Adrenal gland (tissue), 12 donors: Measurements from ENCODE around the gene G6PD. TPM values are rescaled to one million over a fixed set of nuclear protein-coding genes. Genes with fewer than 3 reads are reported as not detected.

Source experiments
- DNase-seq, 7 donors: peaks; one replicate each; pipeline ENCODE4 v3.0.0-alpha.2; 2019 to 2020
- H3K27ac ChIP-seq, 5 donors: fragments of 200-600 bp; sonication (generic) in 4 of 5; 1 replicate in 3 of 5; 2 replicates in 2 of 5; pipeline versions ENCODE4 v1.5.1 to v1.8.0; 2016 to 2020; ENCODE audit warnings: mild to moderate bottlenecking in 1 of 5
- H3K27me3 ChIP-seq: fragments of 200-600 bp; 2 replicates; pipeline ENCODE4 v1.8.0; 2021
- H3K36me3 ChIP-seq, 2 donors: fragments of 200-600 bp; replicated peaks in 1 of 2; 1 replicate in 1 of 2; 2 replicates in 1 of 2; pipeline versions ENCODE4 v1.5.1 to v1.8.0; 2018 to 2022
- H3K4me1 ChIP-seq, 2 donors: fragments of 200-600 bp; replicated peaks in 1 of 2; 1 replicate in 1 of 2; 2 replicates in 1 of 2; pipeline versions ENCODE4 v1.5.1 to v1.8.0; 2018 to 2021
- H3K4me3 ChIP-seq, 4 donors: fragments of 200-600 bp; sonication (generic) in 3 of 4; one replicate each; pipeline ENCODE4 v1.5.1; 2016 to 2018
- H3K9me3 ChIP-seq, 3 donors: fragments of 200-600 bp; sonication (generic) in 1 of 3; replicated peaks in 1 of 3; 1 replicate in 2 of 3; 2 replicates in 1 of 3; pipeline versions ENCODE4 v1.5.1 to v1.8.0; 2016 to 2021
- CTCF ChIP-seq, 6 experiments: fragments of 450-650 bp in 4 of 6; fragments of 200-600 bp in 2 of 6; sonication (generic) in 1 of 6; IDR thresholded peaks; 1 replicate in 5 of 6; 2 replicates in 1 of 6; pipeline versions ENCODE4 v1.5.1 to v1.8.0; 2016 to 2021; ENCODE audit warnings: antibody characterized with exemption in 6 of 6, mild to moderate bottlenecking in 2 of 6, moderate library complexity in 1 of 6
- POLR2A ChIP-seq, 2 donors: fragments of 450-650 bp; IDR thresholded peaks; one replicate each; pipeline ENCODE4 v1.6.1; 2017; ENCODE audit warnings: antibody characterized with exemption in 2 of 2, mild to moderate bottlenecking in 2 of 2, moderate library complexity in 1 of 2
- WGBS, 4 donors: extraction: QIAGEN DNeasy Blood & Tissue Kit in 2 of 4; methylation state at CpG; one replicate each; pipeline versions ENCODE4 v1.1.5 to v1.1.7; 2013 to 2017; 5-methylcytosine and 5-hydroxymethylcytosine counted together
- intact Hi-C, 2 donors: fragments of 100-400 bp; cut with DNase I; formaldehyde crosslinking; loops; one replicate each; pipeline versions ENCODE4 v1.14.1 to v1.15.0; 2022 to 2023
- polyA plus RNA-seq, 3 donors: library from polyadenylated mRNA; stranded (reverse); fragments of 200-250 nt in 2 of 3; fragments of 350-450 nt in 1 of 3; fragmentation: Illumina TruSeq in 1 of 3; extraction: RNeasy Lipid Tissue Mini Kit (QIAGEN cat#74804) in 1 of 3; gene quantifications; one replicate each; pipeline ENCODE4 v1.2.3, GENCODE V29; 2013 to 2014
- total RNA-seq, 9 donors: library from RNA; depleted of rRNA in 4 of 9; stranded (reverse); fragments of >200 nt in 4 of 9; fragments of 120-200 nt in 1 of 9; fragmentation: NEBNext Ultra II Directional in 1 of 9; extraction: Animal tissue kit (Norgen Biotek cat#: 25700) in 1 of 9; gene quantifications; one replicate each; pipeline versions ENCODE4 v1.1.0 to v1.2.4, GENCODE V29; 2013 to 2023
- donor health status: healthy with polysubstance abuse.
- donor health status: Bipolar disorder and iron deficiency.
- donor health status: DM: yes; HTN: yes; CAD: no.
- donor health status: DM: no; HTN: no; CAD: no.
- donor health status: DM: no; HTN: no; CAD: no.
- donor health status: DM: yes; HTN: yes; CAD: no.

G6PD gene
- total and polyA plus RNA-seq, 12 donors: 22.1 to 124 (median 93.8) TPM

DNA sequence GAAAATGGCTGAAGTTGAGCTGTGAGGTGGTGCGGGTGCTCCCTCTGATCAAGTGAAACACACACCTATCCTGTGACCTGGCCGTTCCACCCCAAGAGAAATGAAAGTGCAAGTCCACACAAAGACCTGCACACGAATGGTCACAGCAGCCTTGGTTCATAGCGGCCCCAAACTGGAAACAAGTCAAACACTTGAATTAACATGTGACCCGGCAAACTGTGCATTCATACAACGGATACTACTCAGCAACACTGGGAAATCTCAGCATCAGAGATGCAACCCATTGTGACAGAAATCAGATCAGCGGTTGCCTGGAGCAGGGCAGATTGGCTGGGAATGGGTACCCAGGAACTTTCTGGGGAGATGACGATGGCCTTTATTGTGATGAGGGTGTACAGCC is 7.6 kb downstream of the G6PD start:
- intact Hi-C loops: no loop called here
- no peak for DNase-seq
- peaks cover 0 to 1% of the 10 kb centered on the region in 2 donors for H3K36me3 ChIP-seq
- peak overlapping the region in 1 of 5 donors; percentile 21 for H3K27ac ChIP-seq
- H3K4me1 ChIP-seq: peaks cover 19 to 31% of the 10 kb centered on the region in 2 donors
- H3K4me3 ChIP-seq: no peak overlapping the region
- TF ChIP-seq CTCF (IDR thresholded peaks at IDR 0.05) (no peak), POLR2A (IDR thresholded peaks at IDR 0.05) (no peak)
- H3K9me3 ChIP-seq: no peaks in the 10 kb centered on the region
- no peaks in the 10 kb centered on the region for H3K27me3 ChIP-seq
- 73 to 85% (median 80%) methylated on average over 7 to 8 of the region's 8 CpGs for WGBS, 4 donors

GRCh38 chrX:154535892-154536291 is 10.8 kb downstream of the G6PD start:
- Histone ChIP-seq H3K4me3 (no peak overlapping the region), H3K36me3 (peaks cover 0 to 24% of the 10 kb centered on the region in 2 donors), H3K27ac (no peak overlapping the region), H3K4me1 (peaks cover 0 to 12% of the 10 kb centered on the region in 2 donors), H3K27me3 (no peaks in the 10 kb centered on the region), H3K9me3 (no peaks in the 10 kb centered on the region)
- no peak for DNase-seq
- no peak for TF ChIP-seq POLR2A (IDR thresholded peaks at IDR 0.05)
- no peak for TF ChIP-seq CTCF (IDR thresholded peaks at IDR 0.05)
- intact Hi-C loops: no loop called here
- 73 to 84% (median 77%) methylated on average over 5 to 9 of the region's 9 CpGs for WGBS, 4 donors

DNA sequence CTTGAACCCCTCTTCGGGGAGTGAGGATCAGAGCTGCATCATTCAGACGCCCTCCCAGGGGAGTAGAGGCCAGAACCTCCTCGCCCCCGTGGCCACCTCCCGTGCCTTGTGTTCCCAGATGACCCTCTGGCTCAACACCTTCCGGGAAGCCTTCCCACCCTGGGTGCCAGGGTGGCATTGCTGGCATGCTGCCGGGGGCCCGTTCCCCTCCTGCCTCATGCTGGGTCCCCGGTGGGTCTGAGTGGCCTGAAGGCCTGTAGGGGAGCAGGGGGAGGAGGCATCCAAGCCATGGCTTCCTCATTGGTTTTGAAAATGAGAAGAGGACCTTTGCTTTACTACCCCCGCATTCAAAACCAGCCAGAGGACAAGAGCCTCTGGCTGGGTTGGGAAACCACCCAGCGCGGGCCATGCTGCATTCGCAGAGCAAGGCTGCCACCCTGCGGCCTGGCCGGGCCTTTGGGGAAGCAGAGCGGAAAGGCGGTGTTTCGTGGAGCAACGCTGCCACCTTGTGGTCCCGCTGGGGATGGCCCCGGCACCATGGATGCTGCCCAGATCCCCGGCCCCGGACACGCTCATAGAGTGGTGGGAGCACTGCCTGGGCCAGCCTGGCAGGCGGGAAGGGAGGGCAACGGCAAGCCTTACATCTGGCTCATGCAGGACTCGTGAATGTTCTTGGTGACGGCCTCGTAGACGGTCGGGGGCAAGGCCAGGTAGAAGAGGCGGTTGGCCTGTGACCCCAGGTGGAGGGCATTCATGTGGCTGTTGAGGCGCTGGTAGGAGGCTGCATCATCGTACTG is 11.9 kb downstream of the G6PD start:
- Histone ChIP-seq H3K9me3 (no peaks in the 10 kb centered on the region), H3K4me1 (peaks cover 0 to 8% of the 10 kb centered on the region in 2 donors), H3K36me3 (peaks cover 0 to 24% of the 10 kb centered on the region in 2 donors), H3K4me3 (no peak overlapping the region), H3K27ac (peak overlapping the region in 2 of 5 donors; percentile 27 to 56), H3K27me3 (no peaks in the 10 kb centered on the region)
- intact Hi-C loops: loop anchor here in 1 of 2 donors (5.0 kb wide), 1 partner anchor 137 kb away; the partner anchor contains the start of gene RPL10
- WGBS, 4 donors: 20 to 48% (median 24%) methylated on average over 5 to 34 of the region's 34 CpGs
- peak; percentile 89 to 93 (median 91) for DNase-seq
- TF ChIP-seq POLR2A (IDR thresholded peaks at IDR 0.05): peak in 1 of 2 donors; percentile 8
- TF ChIP-seq CTCF (IDR thresholded peaks at IDR 0.05): peak; percentile 99 to 100 (median 100)

DNA sequence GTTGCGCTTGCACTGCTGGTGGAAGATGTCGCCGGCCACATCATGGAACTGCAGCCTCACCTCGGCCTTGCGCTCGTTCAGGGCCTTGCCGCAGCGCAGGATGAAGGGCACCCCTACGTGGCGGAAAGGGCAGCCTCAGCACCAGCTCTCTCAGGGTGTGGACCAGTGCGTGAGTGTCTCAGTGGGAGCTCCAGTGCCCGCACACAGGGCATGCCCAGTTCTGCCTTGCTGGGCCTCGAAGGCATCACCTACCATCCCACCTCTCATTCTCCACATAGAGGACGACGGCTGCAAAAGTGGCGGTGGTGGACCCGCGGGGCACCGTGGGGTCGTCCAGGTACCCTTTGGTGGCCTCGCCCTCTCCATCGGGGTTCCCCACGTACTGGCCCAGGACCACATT is 14.0 kb downstream of the G6PD start:
- no peak for DNase-seq
- TF ChIP-seq CTCF (IDR thresholded peaks at IDR 0.05): no peak
- no peak for TF ChIP-seq POLR2A (IDR thresholded peaks at IDR 0.05)
- Histone ChIP-seq H3K27me3 (no peaks in the 10 kb centered on the region), H3K27ac (no peak overlapping the region), H3K4me1 (peaks cover 0 to 8% of the 10 kb centered on the region in 2 donors), H3K36me3 (peaks cover 0 to 24% of the 10 kb centered on the region in 2 donors), H3K9me3 (no peaks in the 10 kb centered on the region), H3K4me3 (no peak overlapping the region)
- 86 to 100% (median 88%) methylated on average over 2 to 23 of the region's 23 CpGs for WGBS, 4 donors
- intact Hi-C loops: loop anchor here in 1 of 2 donors (5.0 kb wide), 1 partner anchor 135 kb away; the partner anchor contains the start of gene RPL10
